AG04449 (cell line): ENCODE results near the gene SP4.
A peak's percentile ranks its signal among the peaks of the same experiment; 100 is the strongest.

ENCODE experiments used
- CTCF ChIA-PET: fragments of 350-600 bp; formaldehyde crosslinking; extraction: SDS; loops from one replicate; lab custom pipeline; 2021; ENCODE audit warnings: antibody characterized with exemption; lab: Yijun Ruan, JAX
- POLR2A ChIA-PET: fragments of 400-600, 350-600 bp; formaldehyde crosslinking; extraction: SDS; loops from one replicate; lab custom pipeline; 2020; ENCODE audit warnings: antibody characterized with exemption, inconsistent platforms; lab: Yijun Ruan, JAX
- DNase-seq: peaks from one replicate; pipeline ENCODE4 v3.0.0-alpha.2; 2010; ENCODE audit warnings: low read depth, low spot score
- H3K4me3 ChIP-seq: 2 replicates; pipeline ENCODE4 v1.5.1; 2011; ENCODE audit warnings: low read depth, mild to moderate bottlenecking, control low read depth, low read length
- CTCF ChIP-seq: IDR thresholded peaks from one replicate; pipeline ENCODE4 v1.5.1; 2011; ENCODE audit warnings: mild to moderate bottlenecking, moderate library complexity, low read length, control low read depth, inconsistent platforms; ENCODE audit not compliant: insufficient read depth; ENCODE audit errors: missing control alignments

Gene SP4

GRCh38 chr7:21422751-21423150, 5.1 kb upstream of the SP4 start:
- no peak for DNase-seq
- TF ChIP-seq CTCF: no peak
- ChIA-PET CTCF (interaction anchor here (1.0 kb wide), 1 partner anchor 660 kb away, joined by 3 read pairs; no protein-coding TSS in a partner anchor), POLR2A (no interaction called here)
- H3K4me3 ChIP-seq: no peak overlapping the region

- no peak for DNase-seq
- H3K4me3 ChIP-seq: no peak overlapping the region
- CTCF ChIA-PET: no interaction called here
- no peak for TF ChIP-seq CTCF
- POLR2A ChIA-PET: no interaction called here
Observed at GRCh38 chr7:21425290-21425689, 2.6 kb upstream of the SP4 start.

DNA sequence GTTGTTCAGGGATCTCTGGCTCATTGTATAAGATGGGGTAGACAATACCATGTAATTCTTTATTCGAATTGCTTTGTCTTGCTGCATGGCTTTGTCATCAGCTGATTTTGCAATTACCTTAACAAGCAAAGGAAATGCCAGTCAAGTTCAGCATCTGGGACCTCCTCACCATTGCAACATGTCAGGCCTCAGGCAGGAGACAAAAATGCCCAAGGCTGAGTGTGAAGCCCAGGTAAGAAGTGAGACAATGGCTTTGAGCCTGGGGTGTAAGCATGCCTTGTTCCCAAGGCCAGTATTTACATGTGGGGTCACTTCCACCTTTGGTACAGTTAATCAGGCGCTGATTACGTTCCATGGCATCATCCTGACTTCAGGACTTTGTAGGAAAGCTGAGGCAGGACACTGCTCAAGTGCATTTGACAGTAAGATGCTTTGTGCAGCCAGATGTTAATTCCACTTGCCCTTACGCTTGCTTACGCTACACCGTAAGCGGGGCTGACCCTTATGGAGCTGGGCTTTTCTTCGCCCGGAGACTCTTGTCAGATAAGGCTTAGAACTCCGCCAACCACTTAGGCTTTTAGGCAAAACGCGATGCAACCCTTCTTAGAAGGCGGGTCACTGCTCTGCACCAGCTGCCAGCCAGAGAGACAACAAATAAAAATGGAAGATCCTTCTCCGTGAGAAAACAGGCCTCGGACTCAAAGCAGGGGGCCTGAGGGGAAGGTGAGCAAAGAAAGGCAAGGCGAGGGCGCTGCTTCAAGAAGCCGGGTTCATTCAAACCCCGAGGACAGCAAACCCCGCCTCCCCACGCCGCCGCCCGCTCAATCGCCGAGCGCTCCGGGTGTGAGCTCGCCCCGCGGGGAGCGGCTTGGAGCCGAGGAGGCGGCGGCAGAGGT, 1.3 kb upstream of the SP4 start:
- no peak for TF ChIP-seq CTCF
- ChIA-PET POLR2A (interaction anchor here (0.6 to 0.9 kb wide), 3 partner anchors 15 to 517 kb away, joined by 3 to 4 read pairs (median 3); no protein-coding TSS in a partner anchor), CTCF (interaction anchor here (1.4 kb wide), 1 partner anchor 83 kb away, joined by 3 read pairs; no protein-coding TSS in a partner anchor)
- no peak for DNase-seq
- peak overlapping the region; percentile 67 for H3K4me3 ChIP-seq

DNA sequence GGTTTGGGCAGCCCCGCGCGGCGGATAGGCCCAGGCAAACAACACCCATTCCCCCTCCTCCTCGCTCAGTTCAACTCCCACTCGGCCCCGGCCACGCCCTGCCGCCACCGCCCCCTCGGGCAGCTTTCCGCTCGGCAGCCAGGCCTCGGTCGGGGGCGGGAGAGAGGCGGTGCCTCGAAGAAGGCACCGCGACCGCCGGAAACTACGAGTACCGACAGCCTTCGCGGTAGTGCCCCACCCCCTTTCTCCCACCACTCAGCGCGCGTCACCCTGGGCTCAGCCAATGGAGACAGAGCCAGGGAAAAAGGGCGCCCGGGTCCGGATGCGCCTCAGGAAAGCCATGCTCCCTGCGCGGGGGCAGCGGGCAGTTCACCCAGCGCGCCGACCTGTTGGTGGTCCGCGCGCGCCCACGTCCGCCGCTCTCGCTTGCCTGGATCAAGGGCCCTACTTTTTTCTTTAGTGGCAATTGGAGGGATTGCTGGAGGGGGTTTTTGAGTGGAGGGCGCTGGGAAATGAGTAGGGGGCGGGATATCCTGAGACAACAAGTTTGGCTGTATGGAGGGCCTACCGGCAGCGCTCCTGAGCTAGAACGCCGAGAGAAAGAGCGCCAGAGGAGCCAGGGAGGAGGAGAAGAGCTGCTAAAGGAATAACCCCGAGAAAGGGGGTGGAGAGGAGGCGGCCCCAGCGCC, 557 bp upstream of the SP4 start:
- ChIA-PET POLR2A (interaction anchor here (0.6 to 0.9 kb wide), 3 partner anchors 16 to 516 kb away, joined by 3 to 4 read pairs (median 3); no protein-coding TSS in a partner anchor), CTCF (interaction anchor here (0.7 to 1.4 kb wide), 3 partner anchors 14 to 575 kb away, joined by 3 read pairs; no protein-coding TSS in a partner anchor)
- peak; percentile 12 for TF ChIP-seq CTCF
- H3K4me3 ChIP-seq: peak overlapping the region; percentile 86
- DNase-seq: peak; percentile 81

GRCh38 chr7:21428659-21428941, 717 bp downstream of the SP4 start:
- no peak for DNase-seq
- peak overlapping the region; percentile 70 for H3K4me3 ChIP-seq
- TF ChIP-seq CTCF: no peak
- POLR2A ChIA-PET: no interaction called here
- CTCF ChIA-PET: no interaction called here

DNA sequence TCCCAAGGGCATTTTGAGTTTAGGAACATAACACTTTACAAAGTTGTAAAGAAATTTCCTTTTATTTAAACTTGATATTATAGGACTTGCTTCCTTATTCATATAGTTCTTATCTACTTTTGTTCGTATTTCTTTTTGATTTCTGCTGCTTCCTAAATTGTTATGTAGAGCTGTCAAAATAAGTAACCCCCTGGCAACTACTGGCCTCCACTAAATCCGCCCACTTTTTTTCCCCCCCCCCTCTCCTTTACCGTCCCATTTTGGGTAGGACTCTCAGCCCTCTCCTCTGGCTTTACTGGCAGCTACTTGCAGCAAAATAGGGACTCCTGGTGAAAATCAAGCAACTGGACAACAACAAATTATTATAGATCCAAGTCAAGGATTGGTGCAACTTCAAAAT, 1.1 kb downstream of the SP4 start:
- ChIA-PET POLR2A (no interaction called here), CTCF (no interaction called here)
- no peak for TF ChIP-seq CTCF
- peak overlapping the region; percentile 70 for H3K4me3 ChIP-seq
- no peak for DNase-seq
